Measurements from ENCODE around the gene CCDC12. TPM values are rescaled to one million over a fixed set of nuclear protein-coding genes. Genes with fewer than 3 reads are reported as not detected.

The CCDC12 gene
- total and polyA plus RNA-seq, 3 donors from 2014 or later, result 43.3 to 66.6 (median 59.6) TPM

DNA sequence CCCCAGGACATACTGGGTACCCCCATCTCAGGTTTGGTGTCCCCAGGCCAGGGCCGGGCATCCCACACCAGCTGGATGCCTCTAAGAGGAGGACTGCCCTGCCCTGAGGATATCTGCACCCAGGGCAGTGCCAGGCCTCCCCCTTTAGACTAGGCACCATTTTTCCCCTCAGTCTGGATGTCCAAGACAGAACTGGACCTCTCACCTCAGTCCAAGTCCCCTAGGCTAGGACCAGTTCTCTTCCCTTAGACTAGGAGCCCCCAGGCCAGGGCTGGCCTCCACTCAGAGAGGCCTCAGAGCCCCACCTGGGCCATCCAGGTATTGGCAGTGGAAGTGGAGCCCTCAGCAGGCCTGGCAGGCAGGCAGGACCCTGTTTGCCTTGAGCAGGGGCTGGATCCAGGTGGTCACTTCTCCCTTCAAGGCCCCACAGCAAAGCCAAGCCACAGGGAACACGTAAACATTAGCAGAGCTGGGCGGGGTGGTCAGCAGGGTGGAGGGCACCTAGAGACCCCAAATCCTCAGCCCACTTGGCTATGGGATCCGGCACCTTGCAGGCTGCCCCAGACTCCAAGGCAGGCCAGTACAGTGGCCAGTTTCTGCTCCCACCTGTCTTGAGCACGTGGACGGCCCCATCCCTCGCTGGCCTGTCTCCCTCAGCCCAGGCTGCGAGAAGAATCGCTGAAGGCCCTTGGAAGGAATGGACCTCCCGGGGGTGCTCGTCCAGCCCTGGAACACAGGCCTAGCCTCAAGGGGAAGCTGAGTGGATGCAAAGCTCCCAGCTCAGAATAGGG, 70.7 kb downstream of the CCDC12 start:
- Histone ChIP-seq H3K27me3 (no peaks in the 10 kb centered on the region), H3K4me3 (no peak overlapping the region), H3K36me3 (ENCODE audit: low read depth, missing control alignments) (no peaks in the 10 kb centered on the region), H3K9me3 (no peaks in the 10 kb centered on the region), H3K4me1 (peaks cover 9% of the 10 kb centered on the region), H3K27ac (no peak overlapping the region)
- WGBS, 2 donors, result 85 to 95% methylated on average over 7 to 11 of the region's 11 CpGs
- intact Hi-C loops (cut with DNase I; ENCODE audit: low total_unique reads), result no loop called here
- no peak for DNase-seq
- TF ChIP-seq, protein P1, sequence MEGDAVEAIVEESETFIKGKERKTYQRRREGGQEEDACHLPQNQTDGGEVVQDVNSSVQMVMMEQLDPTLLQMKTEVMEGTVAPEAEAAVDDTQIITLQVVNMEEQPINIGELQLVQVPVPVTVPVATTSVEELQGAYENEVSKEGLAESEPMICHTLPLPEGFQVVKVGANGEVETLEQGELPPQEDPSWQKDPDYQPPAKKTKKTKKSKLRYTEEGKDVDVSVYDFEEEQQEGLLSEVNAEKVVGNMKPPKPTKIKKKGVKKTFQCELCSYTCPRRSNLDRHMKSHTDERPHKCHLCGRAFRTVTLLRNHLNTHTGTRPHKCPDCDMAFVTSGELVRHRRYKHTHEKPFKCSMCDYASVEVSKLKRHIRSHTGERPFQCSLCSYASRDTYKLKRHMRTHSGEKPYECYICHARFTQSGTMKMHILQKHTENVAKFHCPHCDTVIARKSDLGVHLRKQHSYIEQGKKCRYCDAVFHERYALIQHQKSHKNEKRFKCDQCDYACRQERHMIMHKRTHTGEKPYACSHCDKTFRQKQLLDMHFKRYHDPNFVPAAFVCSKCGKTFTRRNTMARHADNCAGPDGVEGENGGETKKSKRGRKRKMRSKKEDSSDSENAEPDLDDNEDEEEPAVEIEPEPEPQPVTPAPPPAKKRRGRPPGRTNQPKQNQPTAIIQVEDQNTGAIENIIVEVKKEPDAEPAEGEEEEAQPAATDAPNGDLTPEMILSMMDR (IDR thresholded peaks at IDR 0.05), result no peak
- TF ChIP-seq POLR2A (IDR thresholded peaks at IDR 0.05), result no peak

DNA sequence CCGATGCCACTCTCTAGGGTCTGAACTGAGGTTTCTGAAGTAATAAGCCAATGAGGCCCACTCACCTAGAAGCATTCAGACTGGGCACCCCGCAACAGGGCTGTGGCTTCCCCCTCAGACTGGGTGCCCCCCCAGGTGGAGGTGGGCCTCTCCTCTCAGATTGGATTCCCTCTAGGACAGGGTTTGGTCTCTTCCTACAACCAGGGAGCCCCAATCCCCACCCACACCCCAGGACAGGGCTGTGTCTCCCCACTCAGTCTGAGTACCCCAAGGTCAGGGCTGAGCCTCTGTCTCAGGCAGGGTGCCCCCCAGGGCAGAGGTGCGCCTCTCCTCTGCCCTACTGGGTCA, 71.4 kb downstream of the CCDC12 start:
- no peaks in the 10 kb centered on the region for H3K9me3 ChIP-seq
- WGBS, 2 donors, result 83 to 95% methylated on average over 1 to 3 of the region's 3 CpGs
- TF ChIP-seq, protein P1 (IDR thresholded peaks at IDR 0.05), result no peak
- no peak for TF ChIP-seq POLR2A (IDR thresholded peaks at IDR 0.05)
- no peak for DNase-seq
- intact Hi-C loops (cut with DNase I; ENCODE audit: low total_unique reads), result no loop called here
- H3K4me3 ChIP-seq, result no peak overlapping the region
- H3K36me3 ChIP-seq (ENCODE audit: low read depth, missing control alignments), result no peaks in the 10 kb centered on the region
- H3K4me1 ChIP-seq, result peaks cover 9% of the 10 kb centered on the region
- no peaks in the 10 kb centered on the region for H3K27me3 ChIP-seq
- H3K27ac ChIP-seq, result no peak overlapping the region

DNA sequence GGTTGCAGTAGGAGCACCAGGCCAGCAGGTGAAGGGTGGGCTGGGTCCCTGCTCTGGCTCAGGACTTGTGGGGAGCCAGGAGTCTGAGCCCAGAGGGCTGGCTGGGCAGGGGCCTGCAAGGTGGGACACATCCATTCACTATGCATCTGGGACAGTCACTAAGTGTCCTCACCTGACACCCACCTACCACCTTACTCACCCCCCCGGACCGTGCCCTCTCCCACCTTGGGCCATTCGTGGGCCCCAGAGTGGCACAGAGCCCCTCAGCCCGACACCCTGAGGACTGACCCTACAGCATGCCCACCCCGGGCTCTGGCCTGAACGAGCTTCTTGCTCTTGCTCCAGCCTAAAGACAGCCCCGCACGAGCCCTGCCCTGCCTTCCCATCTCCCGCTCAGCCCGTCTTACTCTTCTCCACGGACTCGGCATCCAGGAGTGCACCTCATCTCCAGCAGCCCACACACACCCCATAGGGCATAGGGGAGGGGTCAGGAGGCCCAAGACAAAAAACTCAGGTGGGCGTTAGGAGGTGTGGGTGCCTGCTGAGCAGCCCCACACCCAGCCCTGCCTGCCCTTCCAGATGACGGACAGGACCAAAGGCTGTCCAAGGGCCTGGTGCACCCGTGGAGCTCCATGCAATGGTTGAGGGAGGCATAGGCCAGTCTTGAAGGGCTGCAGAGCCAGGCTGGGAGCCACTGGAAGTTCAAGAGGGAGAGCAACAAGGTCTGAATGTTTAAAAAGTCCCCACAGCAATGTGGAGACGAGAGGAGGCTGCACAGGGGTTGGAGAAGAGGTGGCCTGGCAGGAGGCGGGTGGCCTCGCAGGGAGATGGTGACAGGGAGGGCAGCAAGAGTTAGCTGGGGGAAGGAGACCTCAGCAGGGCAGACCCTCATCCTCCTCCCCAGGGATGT, 72.0 kb downstream of the CCDC12 start:
- intact Hi-C loops (cut with DNase I; ENCODE audit: low total_unique reads), result loop anchor here (5.0 kb wide), 1 partner anchor 202 kb away; the partner anchor contains the start of gene TMIE
- 88 to 90% methylated on average over 18 of the region's 18 CpGs for WGBS, 2 donors
- Histone ChIP-seq H3K27ac (no peak overlapping the region), H3K4me3 (no peak overlapping the region), H3K4me1 (peaks cover 9% of the 10 kb centered on the region), H3K27me3 (no peaks in the 10 kb centered on the region), H3K36me3 (ENCODE audit: low read depth, missing control alignments) (no peaks in the 10 kb centered on the region), H3K9me3 (no peaks in the 10 kb centered on the region)
- no peak for DNase-seq
- TF ChIP-seq POLR2A (IDR thresholded peaks at IDR 0.05), result no peak
- TF ChIP-seq, protein P1 (IDR thresholded peaks at IDR 0.05), result no peak

DNA sequence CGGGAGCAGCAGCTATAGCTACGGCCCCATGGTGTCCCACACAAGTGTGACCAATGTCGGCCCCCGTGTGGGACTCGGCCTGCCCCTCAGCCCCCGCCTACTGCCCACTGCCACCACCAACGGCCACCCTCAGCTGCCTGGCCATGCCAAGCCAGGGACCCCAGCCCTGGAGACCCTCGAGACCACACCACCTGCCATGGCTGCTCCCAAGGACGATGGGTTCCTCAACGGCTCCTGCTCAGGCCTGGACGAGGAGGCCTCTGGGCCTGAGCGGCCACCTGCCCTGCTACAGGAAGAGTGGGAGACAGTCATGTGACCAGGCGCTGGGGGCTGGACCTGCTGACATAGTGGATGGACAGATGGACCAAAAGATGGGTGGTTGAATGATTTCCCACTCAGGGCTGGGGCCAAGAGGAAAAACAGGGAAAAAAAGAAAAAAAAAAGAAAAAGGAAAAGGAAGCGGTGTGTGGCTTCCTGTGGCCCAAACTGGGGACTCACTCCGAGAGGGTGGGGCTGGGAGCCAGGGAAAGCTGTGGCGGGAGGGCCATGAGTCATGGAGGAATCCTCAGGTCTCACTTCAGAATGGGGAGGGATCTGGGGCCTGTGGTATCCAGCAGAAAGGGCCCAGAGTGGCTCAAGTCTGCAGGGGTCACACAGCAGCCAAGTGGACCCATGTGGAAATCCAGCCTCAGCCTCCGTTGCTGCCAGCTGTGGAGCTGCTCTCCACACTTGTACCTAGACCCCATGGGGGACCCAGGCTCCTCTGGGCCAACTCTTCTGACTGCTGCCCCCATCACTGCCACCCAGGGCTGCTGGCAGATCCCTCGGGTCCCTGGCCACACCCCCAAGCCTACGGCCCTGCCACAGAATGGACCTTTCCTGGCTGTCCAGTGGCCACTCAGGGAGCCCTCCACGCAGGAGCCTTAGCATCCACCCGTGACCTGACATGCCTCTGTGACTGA, 72.9 kb downstream of the CCDC12 start:
- no peak for DNase-seq
- Histone ChIP-seq H3K9me3 (no peaks in the 10 kb centered on the region), H3K4me3 (no peak overlapping the region), H3K36me3 (ENCODE audit: low read depth, missing control alignments) (no peaks in the 10 kb centered on the region), H3K27ac (no peak overlapping the region), H3K4me1 (peaks cover 7% of the 10 kb centered on the region), H3K27me3 (no peaks in the 10 kb centered on the region)
- TF ChIP-seq, protein P1 (IDR thresholded peaks at IDR 0.05), result no peak
- no peak for TF ChIP-seq POLR2A (IDR thresholded peaks at IDR 0.05)
- 80 to 89% methylated on average over 17 to 21 of the region's 21 CpGs for WGBS, 2 donors
- intact Hi-C loops (cut with DNase I; ENCODE audit: low total_unique reads), result loop anchor here (5.0 kb wide), 1 partner anchor 201 kb away; the partner anchor contains the start of gene TMIE
